ENCODE data around the gene KIF6. TPM values are rescaled to one million over a fixed set of nuclear protein-coding genes. Genes with fewer than 3 reads are reported as not detected.

The KIF6 gene
- total and polyA plus RNA-seq, 2 of the 8 experiments (the other 6 are each of a cell fraction or from before 2014, with no cell fraction given): 0.53 to 0.65 TPM

GRCh38 chr6:39453956-39454524, 271.2 kb downstream of the KIF6 start:
- no peak overlapping the region for H2BK5ac ChIP-seq (ENCODE audit: low read depth, low read length)
- no peak overlapping the region for H3K4me2 ChIP-seq (ENCODE audit: insufficient read depth in 1 of 2, low read depth in 2 of 2, low read length in 2 of 2)
- no peak overlapping the region for H3K14ac ChIP-seq (ENCODE audit: insufficient read length)
- H3K56ac ChIP-seq (replicated peaks; ENCODE audit: insufficient read length, low read depth, low read length): no peak overlapping the region
- POLR2A ChIA-PET (ENCODE audit: partially characterized antibody): no interaction called here
- H3K4me3 ChIP-seq (ENCODE audit: extremely low read depth in 1 of 4, insufficient read depth in 2 of 4, low read depth in 3 of 4, low read length in 4 of 4): no peak overlapping the region; a peak in 1 of 8 replicates
- H4K20me1 ChIP-seq (replicated peaks in 1 of 2; ENCODE audit: control insufficient read depth in 1 of 2, insufficient read depth in 2 of 2, low read length in 2 of 2): no peaks in the 10 kb centered on the region
- no peak overlapping the region for H3K27ac ChIP-seq (ENCODE audit: low read depth, low read length)
- no peak overlapping the region for H2BK20ac ChIP-seq (ENCODE audit: low read length)
- no peaks in the 10 kb centered on the region for H3K79me1 ChIP-seq (ENCODE audit: low read depth, low read length)
- no peak overlapping the region for H2AK5ac ChIP-seq (ENCODE audit: low read depth, low read length)
- no peaks in the 10 kb centered on the region for H3K23me2 ChIP-seq (ENCODE audit: low read depth, low read length)
- CTCF ChIA-PET (ENCODE audit: partially characterized antibody): no interaction called here
- no peak for TF ChIP-seq BCL11A (IDR thresholded peaks at IDR 0.05; ENCODE audit: low read depth in 2 of 2, low read length in 2 of 2)
- TF ChIP-seq HDAC6 (IDR thresholded peaks at IDR 0.05; ENCODE audit: low read depth, low read length): no peak
- TF ChIP-seq CTBP2 (IDR thresholded peaks at IDR 0.05; ENCODE audit: borderline replicate concordance, insufficient read depth, insufficient read length, low read length): no peak
- TF ChIP-seq RXRA (IDR thresholded peaks at IDR 0.05; ENCODE audit: insufficient read depth, low read depth, low read length): no peak
- no peak for TF ChIP-seq CBX5 (IDR thresholded peaks at IDR 0.05; ENCODE audit: low read depth, low read length)
- TF ChIP-seq TAF1 (IDR thresholded peaks at IDR 0.05; ENCODE audit: low read depth, low read length): no peak
- H2BK120ac ChIP-seq (replicated peaks; ENCODE audit: low read depth, low read length): no peak overlapping the region
- 73% methylated on average over 2 of the region's 2 CpGs; no CpG with 5 or more reads in 1 of the 2 experiments for WGBS, 2 experiments (ENCODE audit: extremely low coverage in 1 of 2, insufficient coverage in 1 of 2, insufficient read length in 1 of 2, insufficient replicate concordance in 2 of 2, low coverage in 1 of 2, low lambda C conversion rate in 2 of 2, missing lambda C conversion rate in 1 of 2)
- no peaks in the 10 kb centered on the region; a peak in 1 of 8 replicates for H3K36me3 ChIP-seq (ENCODE audit: control insufficient read depth in 2 of 4, insufficient read depth in 4 of 4, low read length in 3 of 4)
- H3K9me3 ChIP-seq (ENCODE audit: insufficient read depth in 2 of 2, low read depth in 1 of 2, low read length in 1 of 2): 0 out of 4 replicates have a peak, but pooled peaks cover 0 to 2% of the 10 kb centered on the region in 2 experiments
- no peak overlapping the region for H2BK12ac ChIP-seq (ENCODE audit: low read depth, low read length)
- no peak for FAIRE-seq
- H4K91ac ChIP-seq (replicated peaks; ENCODE audit: insufficient read length, low read length): no peak overlapping the region
- no peaks in the 10 kb centered on the region for H3K79me2 ChIP-seq (ENCODE audit: control insufficient read depth in 1 of 2, insufficient read depth in 2 of 2, low read length in 2 of 2)
- DNase-seq (ENCODE audit: low read depth in 1 of 2, low spot score in 2 of 2): no peak
- no peaks in the 10 kb centered on the region for H3K4me1 ChIP-seq (replicated peaks in 1 of 4; ENCODE audit: control insufficient read depth in 3 of 4, insufficient read depth in 4 of 4, low read length in 3 of 4)
- no peak overlapping the region for H2AFZ ChIP-seq (ENCODE audit: low read length)
- H3K18ac ChIP-seq (ENCODE audit: extremely low read depth, low read length): no peak overlapping the region
- no peak overlapping the region for H4K5ac ChIP-seq (ENCODE audit: insufficient read length, low read depth, low read length)
- no peak overlapping the region for H3K23ac ChIP-seq (ENCODE audit: insufficient read length)
- no peaks in the 10 kb centered on the region for H3K27me3 ChIP-seq (replicated peaks in 1 of 4; ENCODE audit: control insufficient read depth in 3 of 4, extremely low read depth in 1 of 4, insufficient read depth in 3 of 4, low read length in 3 of 4)
- no peak overlapping the region for H3K4ac ChIP-seq (replicated peaks; ENCODE audit: insufficient read length, low read depth, low read length)
- H4K8ac ChIP-seq (ENCODE audit: extremely low read depth, insufficient read depth, low read length): no peak overlapping the region
- H2BK15ac ChIP-seq (ENCODE audit: low read length): no peak overlapping the region
- no peak overlapping the region for H3K9ac ChIP-seq (replicated peaks in 1 of 4; ENCODE audit: extremely low read depth in 1 of 4, low read depth in 3 of 4, low read length in 3 of 4)

Data from H1 (cell line).